Mononuclear cell (primary cell): ENCODE measurements around the gene DNHD1. TPM values are rescaled to one million over a fixed set of nuclear protein-coding genes. Genes with fewer than 3 reads are reported as not detected.

Source experiments
- H3K27me3 ChIP-seq: 2 replicates; pipeline ENCODE4 v1.6.0; 2011; ENCODE audit warnings: low read length, control low read depth; ENCODE audit not compliant: insufficient read depth
- H3K4me1 ChIP-seq: 2 replicates; pipeline ENCODE4 v1.5.1; 2011; ENCODE audit warnings: mild to moderate bottlenecking, low read length, control low read depth; ENCODE audit not compliant: insufficient read depth
- H3K4me3 ChIP-seq: 2 replicates; pipeline ENCODE4 v1.5.1; 2011; ENCODE audit warnings: mild to moderate bottlenecking, low read length, moderate library complexity
- H3K9me3 ChIP-seq: 2 replicates; pipeline ENCODE4 v1.5.1; 2011; ENCODE audit warnings: low read depth, mild to moderate bottlenecking, control low read depth, low read length
- total RNA-seq: library from RNA; depleted of rRNA; stranded (reverse); fragments of >200 nt; gene quantifications from one replicate; pipeline ENCODE4 v1.2.3, GENCODE V29; 2012

The DNHD1 gene
- total RNA-seq, 1 donor: 18.3 TPM

DNA sequence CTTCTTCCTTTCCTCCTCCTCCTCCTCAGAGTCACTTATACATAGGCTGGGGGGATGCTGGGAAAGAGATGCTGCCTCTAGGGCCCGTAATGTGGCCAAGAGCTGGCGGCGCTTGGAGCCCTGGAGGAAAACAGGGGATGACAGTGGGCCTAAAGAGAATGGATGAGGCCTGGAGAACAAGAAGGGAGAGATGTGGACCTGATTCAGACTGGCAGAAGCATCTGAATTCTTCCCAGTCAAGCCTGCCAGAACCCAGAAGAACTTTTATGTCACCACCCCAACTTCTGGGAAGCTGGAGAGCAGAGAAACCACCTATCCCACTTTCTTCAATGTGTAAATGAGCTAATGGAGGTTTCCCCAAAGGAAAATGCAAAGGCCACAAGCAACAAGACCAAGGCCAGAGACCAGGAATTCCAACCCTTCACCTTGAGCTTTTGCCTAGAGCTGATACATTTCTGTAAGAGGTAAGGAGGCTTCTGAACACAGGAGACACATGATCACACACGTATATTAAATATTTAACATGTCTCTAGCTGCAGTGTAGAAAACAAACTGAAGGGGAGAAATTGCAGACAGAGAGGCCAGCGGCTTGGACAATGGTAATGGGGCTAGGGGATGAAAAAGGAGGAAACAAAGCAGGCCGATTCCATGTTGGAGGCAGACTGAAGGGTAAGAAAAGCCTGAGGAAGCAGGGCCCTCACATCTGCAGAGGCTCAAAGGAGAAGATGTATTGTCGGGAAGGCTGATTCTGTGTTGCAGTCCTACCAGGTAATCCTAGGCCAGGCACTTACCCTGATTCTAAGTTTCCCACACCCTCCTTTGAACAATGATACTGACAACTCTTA is 105.2 kb downstream of the DNHD1 start:
- H3K9me3 ChIP-seq: no peaks in the 10 kb centered on the region
- no peaks in the 10 kb centered on the region for H3K27me3 ChIP-seq
- peaks cover 50% of the 10 kb centered on the region for H3K4me1 ChIP-seq
- H3K4me3 ChIP-seq: peak overlapping the region; percentile 87

- Histone ChIP-seq H3K4me1 (peaks cover 62% of the 10 kb centered on the region), H3K27me3 (no peaks in the 10 kb centered on the region), H3K9me3 (no peaks in the 10 kb centered on the region), H3K4me3 (peak within 1 kb of the TSS; percentile 87)
These were observed 106.4 kb downstream of the DNHD1 start, which contains the start of the genes ILK and RRP8 for GRCh38 chr11:6603287-6604080. ILK (plus strand) TSS chr11:6603774; CDS start chr11:6604272, 498 bp downstream. RRP8 (minus strand) TSS chr11:6603616; CDS start chr11:6603502, 114 bp downstream.

DNA sequence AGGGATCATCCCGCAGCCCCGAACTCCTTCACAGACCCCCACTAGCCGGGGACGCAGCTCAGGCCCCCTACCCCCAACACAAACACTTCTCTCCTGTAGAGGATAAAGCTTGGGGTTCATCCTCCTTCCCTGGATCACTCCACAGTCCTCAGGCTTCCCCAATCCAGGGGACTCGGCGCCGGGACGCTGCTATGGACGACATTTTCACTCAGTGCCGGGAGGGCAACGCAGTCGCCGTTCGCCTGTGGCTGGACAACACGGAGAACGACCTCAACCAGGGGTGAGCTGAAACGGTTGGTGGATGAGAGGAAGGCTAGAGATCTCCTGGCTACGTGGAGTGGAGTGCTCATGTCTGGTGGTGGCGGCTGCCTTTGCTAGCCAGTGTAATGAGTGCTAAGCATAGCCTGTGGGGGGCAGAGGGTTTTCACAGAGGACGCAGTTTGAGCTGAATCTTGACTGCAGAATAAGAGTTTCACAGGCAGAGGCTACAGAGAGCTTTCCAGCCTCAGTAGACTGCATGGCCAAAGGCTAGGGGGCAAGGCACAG is 107.1 kb downstream of the DNHD1 start:
- H3K4me1 ChIP-seq: peaks cover 68% of the 10 kb centered on the region
- H3K27me3 ChIP-seq: no peaks in the 10 kb centered on the region
- H3K9me3 ChIP-seq: no peaks in the 10 kb centered on the region
- H3K4me3 ChIP-seq: peak overlapping the region; percentile 87

- no peaks in the 10 kb centered on the region for H3K9me3 ChIP-seq
- H3K4me3 ChIP-seq: peak overlapping the region; percentile 87
- H3K27me3 ChIP-seq: no peaks in the 10 kb centered on the region
- H3K4me1 ChIP-seq: peaks cover 68% of the 10 kb centered on the region
These were observed 107.7 kb downstream of the DNHD1 start for GRCh38 chr11:6604790-6605189.

DNA sequence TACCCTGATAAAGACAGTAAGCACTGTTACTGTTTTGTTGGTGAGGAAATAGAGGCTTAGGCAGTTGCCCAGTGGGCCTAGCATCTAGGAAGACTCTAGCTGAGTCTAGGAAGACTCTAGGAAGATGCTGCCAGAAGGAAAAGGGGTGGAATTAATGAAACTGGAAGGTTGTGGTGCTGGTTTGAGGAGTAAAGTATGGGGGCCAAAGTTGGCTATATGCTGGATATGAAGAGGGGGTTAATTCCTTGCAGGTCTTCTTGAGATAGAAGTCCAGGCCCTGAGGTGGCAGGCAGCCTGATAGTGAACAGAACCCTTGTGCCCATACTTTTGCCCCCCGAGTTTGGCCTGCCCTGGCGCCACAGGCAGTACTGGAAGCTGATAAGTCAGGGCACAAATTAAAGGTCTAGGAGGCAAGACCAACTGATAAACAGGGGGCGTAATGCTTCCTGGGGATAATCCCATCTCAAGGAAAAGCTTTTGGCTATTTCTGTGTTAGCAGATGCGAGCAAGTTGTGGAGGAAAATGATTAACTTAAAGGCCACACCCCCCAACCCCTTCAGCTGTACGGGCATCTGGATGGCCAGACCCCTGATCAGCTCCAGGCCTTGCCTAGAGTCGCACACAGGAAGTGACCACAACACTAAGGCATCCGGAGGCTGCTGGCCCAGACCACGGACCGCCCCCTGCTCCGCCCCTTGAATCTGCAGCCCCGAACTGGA is 109.5 kb downstream of the DNHD1 start:
- Histone ChIP-seq H3K27me3 (no peaks in the 10 kb centered on the region), H3K4me3 (no peak overlapping the region), H3K4me1 (peaks cover 76% of the 10 kb centered on the region), H3K9me3 (no peaks in the 10 kb centered on the region)

- no peak overlapping the region for H3K4me3 ChIP-seq
- no peaks in the 10 kb centered on the region for H3K9me3 ChIP-seq
- peaks cover 69% of the 10 kb centered on the region for H3K4me1 ChIP-seq
- H3K27me3 ChIP-seq: no peaks in the 10 kb centered on the region
These were observed 110.2 kb downstream of the DNHD1 start for GRCh38 chr11:6607190-6607795.

DNA sequence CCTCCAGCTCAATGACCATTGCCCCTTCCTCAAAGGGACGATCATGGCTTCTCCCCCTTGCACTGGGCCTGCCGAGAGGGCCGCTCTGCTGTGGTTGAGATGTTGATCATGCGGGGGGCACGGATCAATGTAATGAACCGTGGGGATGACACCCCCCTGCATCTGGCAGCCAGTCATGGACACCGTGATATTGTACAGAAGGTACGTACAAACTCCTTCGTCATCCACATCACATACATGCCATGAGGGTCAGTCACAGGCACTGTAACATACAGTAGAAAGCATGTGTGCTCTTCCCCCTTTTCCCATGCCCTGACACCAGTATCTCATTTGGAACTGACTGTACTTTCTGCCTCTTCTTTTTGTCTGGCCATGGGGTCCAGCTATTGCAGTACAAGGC is 110.9 kb downstream of the DNHD1 start:
- peaks cover 68% of the 10 kb centered on the region for H3K4me1 ChIP-seq
- no peaks in the 10 kb centered on the region for H3K27me3 ChIP-seq
- H3K9me3 ChIP-seq: no peaks in the 10 kb centered on the region
- H3K4me3 ChIP-seq: no peak overlapping the region

- Histone ChIP-seq H3K9me3 (no peaks in the 10 kb centered on the region), H3K27me3 (no peaks in the 10 kb centered on the region), H3K4me1 (peaks cover 73% of the 10 kb centered on the region), H3K4me3 (no peak overlapping the region)
These were observed 111.8 kb downstream of the DNHD1 start for GRCh38 chr11:6608726-6609501.

GRCh38 chr11:6609502-6610015 is 112.5 kb downstream of the DNHD1 start:
- H3K27me3 ChIP-seq: no peaks in the 10 kb centered on the region
- H3K9me3 ChIP-seq: no peaks in the 10 kb centered on the region
- peaks cover 70% of the 10 kb centered on the region for H3K4me1 ChIP-seq
- H3K4me3 ChIP-seq: no peak overlapping the region

- Histone ChIP-seq H3K4me1 (peaks cover 60% of the 10 kb centered on the region), H3K27me3 (no peaks in the 10 kb centered on the region), H3K9me3 (no peaks in the 10 kb centered on the region), H3K4me3 (no peak overlapping the region)
These were observed 113.5 kb downstream of the DNHD1 start for GRCh38 chr11:6610591-6610990.

GRCh38 chr11:6611092-6611962 is 114.2 kb downstream of the DNHD1 start:
- peak overlapping the region; percentile 60 for H3K4me3 ChIP-seq
- H3K9me3 ChIP-seq: no peaks in the 10 kb centered on the region
- H3K4me1 ChIP-seq: peaks cover 53% of the 10 kb centered on the region
- no peaks in the 10 kb centered on the region for H3K27me3 ChIP-seq

GRCh38 chr11:6611963-6612212 is 114.8 kb downstream of the DNHD1 start:
- H3K4me1 ChIP-seq: peaks cover 50% of the 10 kb centered on the region
- H3K4me3 ChIP-seq: peak overlapping the region; percentile 60
- no peaks in the 10 kb centered on the region for H3K9me3 ChIP-seq
- H3K27me3 ChIP-seq: no peaks in the 10 kb centered on the region
